Measurements from ENCODE around the gene MINK1. TPM values are rescaled to one million over a fixed set of nuclear protein-coding genes. Genes with fewer than 3 reads are reported as not detected.
"Not testable (repeated sequence)": the region's sequence is repeated elsewhere in the genome, so short reads cannot be mapped to it uniquely, and the experiment has no call there.

The MINK1 gene
- total and polyA plus RNA-seq, 8 donors, result 53.5 to 85.4 (median 68.8) TPM

DNA sequence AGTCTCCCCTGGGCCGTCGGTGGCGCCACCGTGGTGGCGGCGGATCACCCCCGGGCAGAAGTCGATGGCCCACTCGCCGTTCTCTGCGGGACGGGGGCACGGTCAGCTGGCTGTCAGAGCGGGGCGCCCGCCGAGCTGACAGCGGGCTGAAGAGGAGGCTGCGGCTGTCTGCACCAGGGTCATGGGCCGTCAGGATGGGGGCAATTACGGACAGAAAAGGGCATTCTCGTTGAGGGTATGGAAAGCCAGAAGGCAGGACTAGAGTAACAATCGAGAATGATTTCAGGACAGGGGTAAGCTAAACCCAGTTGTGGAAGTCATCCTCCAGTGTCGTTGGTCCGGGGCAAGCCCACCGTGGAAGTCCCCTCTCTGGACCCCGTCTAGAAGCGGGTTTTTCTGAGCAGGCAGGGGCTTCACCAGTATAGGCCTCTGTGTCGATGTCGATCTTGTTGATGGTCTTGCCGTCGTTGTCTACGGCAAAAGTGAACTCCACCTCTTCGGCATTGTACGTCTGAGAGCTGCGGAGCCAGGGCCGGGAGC, 68.0 kb downstream of the MINK1 start:
- TF ChIP-seq, protein P1, sequence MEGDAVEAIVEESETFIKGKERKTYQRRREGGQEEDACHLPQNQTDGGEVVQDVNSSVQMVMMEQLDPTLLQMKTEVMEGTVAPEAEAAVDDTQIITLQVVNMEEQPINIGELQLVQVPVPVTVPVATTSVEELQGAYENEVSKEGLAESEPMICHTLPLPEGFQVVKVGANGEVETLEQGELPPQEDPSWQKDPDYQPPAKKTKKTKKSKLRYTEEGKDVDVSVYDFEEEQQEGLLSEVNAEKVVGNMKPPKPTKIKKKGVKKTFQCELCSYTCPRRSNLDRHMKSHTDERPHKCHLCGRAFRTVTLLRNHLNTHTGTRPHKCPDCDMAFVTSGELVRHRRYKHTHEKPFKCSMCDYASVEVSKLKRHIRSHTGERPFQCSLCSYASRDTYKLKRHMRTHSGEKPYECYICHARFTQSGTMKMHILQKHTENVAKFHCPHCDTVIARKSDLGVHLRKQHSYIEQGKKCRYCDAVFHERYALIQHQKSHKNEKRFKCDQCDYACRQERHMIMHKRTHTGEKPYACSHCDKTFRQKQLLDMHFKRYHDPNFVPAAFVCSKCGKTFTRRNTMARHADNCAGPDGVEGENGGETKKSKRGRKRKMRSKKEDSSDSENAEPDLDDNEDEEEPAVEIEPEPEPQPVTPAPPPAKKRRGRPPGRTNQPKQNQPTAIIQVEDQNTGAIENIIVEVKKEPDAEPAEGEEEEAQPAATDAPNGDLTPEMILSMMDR (IDR thresholded peaks at IDR 0.05), result no peak
- Histone ChIP-seq H3K27ac (peak overlapping the region; percentile 60 to 80), H3K4me3 (peak overlapping the region; percentile 42 to 54), H3K9me3 (no peaks in the 10 kb centered on the region), H3K36me3 (peaks cover 0 to 14% of the 10 kb centered on the region in 2 donors), H3K4me1 (peaks cover 11 to 48% of the 10 kb centered on the region in 2 donors), H3K27me3 (peaks cover 0 to 21% of the 10 kb centered on the region in 2 donors)
- ATAC-seq (no peak), DNase-seq (peak in 1 of 4 donors; percentile 86)
- intact Hi-C loops (cut with DNase I), result loop anchor here in 1 of 2 donors (10.0 kb wide), 1 partner anchor 74 kb away; no protein-coding TSS in a partner anchor

DNA sequence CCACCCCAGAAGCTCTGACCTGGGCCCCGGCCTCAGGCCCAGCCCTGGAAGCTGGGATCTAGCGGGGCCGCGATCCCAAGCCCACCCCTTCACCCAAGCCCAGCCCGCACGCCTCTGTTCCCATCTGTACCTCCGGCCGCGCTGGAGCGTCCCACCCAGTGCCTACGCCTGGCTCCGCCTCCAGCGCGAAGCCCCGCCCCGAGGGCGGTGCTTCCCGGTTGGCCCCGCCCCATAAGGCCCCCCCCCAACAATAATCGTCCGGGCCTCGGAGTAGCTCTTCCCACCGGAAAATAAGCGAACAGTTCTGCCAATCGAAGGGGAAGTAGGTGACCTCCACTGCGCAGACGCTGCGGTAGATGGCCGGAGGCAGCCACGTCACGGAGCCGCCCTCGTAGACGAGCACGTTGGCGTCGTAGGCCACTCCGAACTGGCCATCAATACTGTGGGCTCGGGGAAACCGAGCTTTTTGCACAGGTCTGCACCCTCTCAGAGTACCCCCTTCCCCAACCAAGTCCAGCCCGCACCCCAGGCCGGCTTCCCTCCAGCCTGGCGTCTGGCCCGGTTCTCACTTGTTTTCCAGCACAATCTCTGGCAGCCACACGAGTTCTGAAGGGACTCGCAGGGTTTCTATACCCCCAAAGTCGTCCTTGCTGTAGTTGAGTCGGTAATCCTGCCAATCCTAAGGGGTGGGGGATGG, 68.7 kb downstream of the MINK1 start:
- Histone ChIP-seq H3K27me3 (peaks cover 0 to 21% of the 10 kb centered on the region in 2 donors), H3K27ac (peak overlapping the region; percentile 80 to 85), H3K4me1 (peaks cover 11 to 48% of the 10 kb centered on the region in 2 donors), H3K9me3 (no peaks in the 10 kb centered on the region), H3K36me3 (peaks cover 0 to 8% of the 10 kb centered on the region in 2 donors), H3K4me3 (peak overlapping the region in 1 of 2 donors; percentile 54)
- peak in 3 of 4 donors; percentile 39 to 94 (median 92) for DNase-seq
- ATAC-seq, result peak; percentile 69
- TF ChIP-seq, protein P1 (IDR thresholded peaks at IDR 0.05), result no peak
- intact Hi-C loops (cut with DNase I), result loop anchor here in 1 of 2 donors (10.0 kb wide), 1 partner anchor 73 kb away; no protein-coding TSS in a partner anchor

DNA sequence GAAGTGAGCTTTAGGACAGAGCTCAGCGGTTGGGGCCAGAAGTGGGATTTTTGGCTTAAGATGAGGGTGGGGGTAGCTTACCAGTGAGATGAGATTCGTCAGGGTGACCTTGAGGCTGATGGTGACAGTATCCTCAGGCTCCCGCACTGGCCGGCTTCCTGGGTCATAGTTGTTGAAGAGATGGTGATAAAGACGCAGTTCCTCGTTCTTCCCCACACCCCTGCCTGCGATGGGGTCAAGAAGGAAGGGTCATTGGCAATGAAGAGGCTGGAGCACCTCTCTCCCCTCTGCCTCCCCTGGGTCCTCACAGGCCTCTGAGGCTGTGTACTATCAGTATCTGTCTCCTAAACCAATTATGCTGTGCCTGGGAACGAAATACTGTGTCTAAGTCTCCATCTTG, 69.4 kb downstream of the MINK1 start:
- no peak for ATAC-seq
- intact Hi-C loops (cut with DNase I), result loop anchor here in 1 of 2 donors (10.0 kb wide), 1 partner anchor 72 kb away; no protein-coding TSS in a partner anchor

DNA sequence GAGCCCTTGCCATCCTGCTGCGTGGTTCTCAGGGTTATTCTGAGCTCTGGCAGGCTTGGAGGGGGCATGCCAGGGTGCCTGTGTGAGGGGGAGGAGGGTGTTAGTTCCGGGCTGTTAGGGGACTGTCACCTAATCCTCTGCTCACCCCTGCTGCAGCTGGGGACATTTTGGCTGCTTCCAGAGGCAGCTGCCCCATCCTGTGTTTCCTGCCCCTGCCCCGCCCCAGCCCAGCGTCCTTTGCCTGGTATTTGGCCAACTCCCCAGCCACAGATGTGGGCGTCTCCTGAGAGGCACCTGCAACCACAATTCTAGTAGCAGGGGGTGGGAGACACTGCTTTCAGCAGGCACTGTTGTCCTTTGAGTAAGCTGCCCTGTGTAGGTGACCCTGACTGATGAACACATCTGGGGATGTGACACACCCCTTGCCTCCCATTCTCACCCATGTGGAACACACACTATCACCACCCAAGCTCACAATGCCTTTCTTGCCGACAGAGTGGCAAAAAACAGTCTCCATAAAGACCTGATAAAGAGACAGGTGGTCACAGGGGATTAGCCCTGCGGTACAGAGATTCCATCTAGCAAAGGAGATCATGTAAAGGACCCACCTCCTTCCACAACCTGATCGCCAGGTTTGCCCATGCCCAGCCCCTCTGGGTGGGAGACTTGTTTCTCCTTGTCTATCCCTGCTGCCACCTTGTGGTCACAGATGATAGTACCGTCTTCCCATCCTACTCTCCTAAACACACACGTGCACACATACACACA, 70.1 kb downstream of the MINK1 start, which contains the start of gene CHRNE:
TSS of gene CHRNE (minus strand) at position 48 of the 768 bp plus-strand sequence. CDS start at position 13, 35 bp downstream.
- TF ChIP-seq, protein P1 (IDR thresholded peaks at IDR 0.05), result peak; percentile 70 to 80
- peak within 1 kb of the TSS; percentile 80 to 85 for H3K27ac ChIP-seq
- H3K27me3 ChIP-seq, result peaks cover 0 to 21% of the 10 kb centered on the region in 2 donors
- DNase-seq, result peak; percentile 64 to 84 (median 82)
- peak; percentile 51 for ATAC-seq
- H3K4me3 ChIP-seq, result peak within 1 kb of the TSS in 1 of 2 donors; percentile 54
- H3K9me3 ChIP-seq, result no peaks in the 10 kb centered on the region
- no peaks in the 10 kb centered on the region for H3K36me3 ChIP-seq
- intact Hi-C loops (cut with DNase I), result loop anchor here in 1 of 2 donors (10.0 kb wide), 1 partner anchor 72 kb away; no protein-coding TSS in a partner anchor
- H3K4me1 ChIP-seq, result peaks cover 11 to 48% of the 10 kb centered on the region in 2 donors

More for the DNA sequence above, 69.4 kb downstream of the MINK1 start:
- Histone ChIP-seq H3K27ac (peak overlapping the region; percentile 80 to 85), H3K4me3 (peak overlapping the region in 1 of 2 donors; percentile 54), H3K4me1 (peaks cover 11 to 48% of the 10 kb centered on the region in 2 donors), H3K27me3 (peaks cover 0 to 21% of the 10 kb centered on the region in 2 donors), H3K9me3 (no peaks in the 10 kb centered on the region), H3K36me3 (peaks cover 0 to under 1% of the 10 kb centered on the region in 2 donors)
- peak in 1 of 4 donors; percentile 54 for DNase-seq
- TF ChIP-seq, protein P1 (IDR thresholded peaks at IDR 0.05), result no peak

DNA sequence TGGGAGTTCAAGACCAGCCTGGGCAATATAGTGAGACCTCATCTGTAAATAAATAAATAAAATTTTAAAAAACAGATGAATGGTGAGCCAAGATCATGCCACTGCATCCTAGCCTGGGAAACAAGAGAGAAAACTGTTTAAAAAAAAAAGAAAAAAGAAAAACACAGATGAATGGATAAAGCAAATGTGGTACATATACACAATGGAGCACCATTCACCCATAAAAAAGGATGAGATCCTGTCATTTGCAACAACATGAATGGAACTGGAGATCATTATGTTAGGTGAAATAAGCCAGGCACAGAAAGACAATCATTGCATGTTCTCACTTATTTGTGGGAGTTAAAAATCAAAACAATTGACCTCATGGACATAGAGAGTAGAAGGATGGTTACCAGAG, 73.5 kb downstream of the MINK1 start:
- H3K4me3 ChIP-seq, H3K36me3 ChIP-seq, DNase-seq, H3K27ac ChIP-seq, H3K9me3 ChIP-seq, H3K27me3 ChIP-seq, ATAC-seq: not testable (repeated sequence)
- H3K4me1 ChIP-seq, result peaks cover 6 to 29% of the 10 kb centered on the region in 2 donors
- intact Hi-C loops (cut with DNase I), result loop anchor here in 1 of 2 donors (10.0 kb wide), 1 partner anchor 68 kb away; no protein-coding TSS in a partner anchor

Data from left lung (tissue), 10 donors.